ENCODE results near the gene PTPRM.

- TF ChIP-seq CTCF (conservative IDR thresholded peaks at IDR 0.05; ENCODE audit: low read depth, low read length) = no peak
- no peak for TF ChIP-seq POLR2A (IDR thresholded peaks at IDR 0.05; ENCODE audit: low read depth, low read length)
- no peak for TF ChIP-seq RAD21 (IDR thresholded peaks at IDR 0.05; ENCODE audit: low read length)
- no peak for TF ChIP-seq BHLHE40 (IDR thresholded peaks at IDR 0.05; ENCODE audit: low read depth, low read length)
- no peak for TF ChIP-seq FOS (IDR thresholded peaks at IDR 0.05; ENCODE audit: low read depth, low read length)
- TF ChIP-seq ELK1 (IDR thresholded peaks at IDR 0.05; ENCODE audit: borderline replicate concordance, low read depth, low read length) = no peak
- TF ChIP-seq CEBPB (IDR thresholded peaks at IDR 0.05; ENCODE audit: low read depth, low read length) = no peak
- TF ChIP-seq RFX5 (IDR thresholded peaks at IDR 0.05; ENCODE audit: low read depth, low read length) = no peak
- TF ChIP-seq MAZ (IDR thresholded peaks at IDR 0.05; ENCODE audit: borderline replicate concordance, low read depth, low read length) = no peak
- no peak for TF ChIP-seq SMC3 (IDR thresholded peaks at IDR 0.05; ENCODE audit: low read depth, low read length)
- no peak for TF ChIP-seq USF2 (IDR thresholded peaks at IDR 0.05; ENCODE audit: low read depth, low read length)
- no peak for TF ChIP-seq RCOR1 (IDR thresholded peaks at IDR 0.05; ENCODE audit: insufficient replicate concordance, low read length)
- no peak for TF ChIP-seq MAFK (IDR thresholded peaks at IDR 0.05; ENCODE audit: low read depth, low read length)
- TF ChIP-seq MXI1 (IDR thresholded peaks at IDR 0.05; ENCODE audit: borderline replicate concordance, low read depth, low read length) = no peak
Measured at GRCh38 chr18:8133888-8134287, 566.8 kb downstream of the PTPRM start.
